Stomach (tissue), 4 donors: ENCODE results near the gene CIAO2B.

Experiments used
- CTCF ChIP-seq, 7 experiments: fragments of 450-650 bp in 4 of 7; fragments of 200-600 bp in 3 of 7; sonication (generic) in 3 of 7; IDR thresholded peaks; one replicate each; pipeline ENCODE4 v1.5.1; 2016 to 2019; ENCODE audit warnings: antibody characterized with exemption in 7 of 7, control low read depth in 2 of 7, mild to moderate bottlenecking in 1 of 7
- EP300 ChIP-seq: sonication (generic); formaldehyde crosslinking; IDR thresholded peaks from one replicate; pipeline ENCODE4 v1.6.1; 2017; ENCODE audit warnings: antibody characterized with exemption
- POLR2A ChIP-seq, 4 donors: fragments of 450-650 bp; IDR thresholded peaks; one replicate each; pipeline ENCODE4 v1.6.1; 2016; ENCODE audit warnings: antibody characterized with exemption in 4 of 4, control low read depth in 2 of 4, mild to moderate bottlenecking in 1 of 4, moderate library complexity in 1 of 4
- POLR2AphosphoS5 ChIP-seq, 3 donors: sonication (generic); formaldehyde crosslinking; IDR thresholded peaks; one replicate each; pipeline ENCODE4 v1.6.1; 2016; ENCODE audit warnings: antibody characterized with exemption in 3 of 3

- TF ChIP-seq CTCF (IDR thresholded peaks at IDR 0.05) (no peak), POLR2A (IDR thresholded peaks at IDR 0.05) (no peak), POLR2AphosphoS5 (IDR thresholded peaks at IDR 0.05) (no peak), EP300 (no peak)
These were observed 19.4 kb upstream of the CIAO2B start for GRCh38 chr16:66953462-66954096.
